Kidney epithelial cell (primary cell): ENCODE measurements around the gene JARID2. TPM values are rescaled to one million over a fixed set of nuclear protein-coding genes. Genes with fewer than 3 reads are reported as not detected.

Source experiments
- DNase-seq: peaks from one replicate; pipeline ENCODE4 v3.0.0-alpha.2; 2010; ENCODE audit warnings: low read depth
- H3K27me3 ChIP-seq: 2 replicates; pipeline ENCODE4 v1.6.0; 2011; ENCODE audit warnings: low read length; ENCODE audit not compliant: control insufficient read depth, insufficient read depth
- H3K36me3 ChIP-seq: 2 replicates; pipeline ENCODE4 v1.5.1; 2011; ENCODE audit warnings: low read length; ENCODE audit not compliant: control insufficient read depth, insufficient read depth
- H3K4me3 ChIP-seq: 2 replicates; pipeline ENCODE4 v1.5.1; 2011; ENCODE audit warnings: low read depth, mild to moderate bottlenecking, control low read depth, low read length
- total RNA-seq: library from RNA; depleted of rRNA; stranded (reverse); fragments of >200 nt; gene quantifications from 2 replicates; pipeline ENCODE4 v1.2.3, GENCODE V29; 2015
- TF ChIP-seq, protein P1 (sequence below): IDR thresholded peaks from 2 replicates; pipeline ENCODE4 v1.5.1; 2011; ENCODE audit warnings: mild to moderate bottlenecking, moderate library complexity, low read length, control low read depth, inconsistent platforms; ENCODE audit not compliant: insufficient read depth, poor library complexity, severe bottlenecking

Gene JARID2
- total RNA-seq, 1 donor from 2014 or later: 15.2 TPM

DNA sequence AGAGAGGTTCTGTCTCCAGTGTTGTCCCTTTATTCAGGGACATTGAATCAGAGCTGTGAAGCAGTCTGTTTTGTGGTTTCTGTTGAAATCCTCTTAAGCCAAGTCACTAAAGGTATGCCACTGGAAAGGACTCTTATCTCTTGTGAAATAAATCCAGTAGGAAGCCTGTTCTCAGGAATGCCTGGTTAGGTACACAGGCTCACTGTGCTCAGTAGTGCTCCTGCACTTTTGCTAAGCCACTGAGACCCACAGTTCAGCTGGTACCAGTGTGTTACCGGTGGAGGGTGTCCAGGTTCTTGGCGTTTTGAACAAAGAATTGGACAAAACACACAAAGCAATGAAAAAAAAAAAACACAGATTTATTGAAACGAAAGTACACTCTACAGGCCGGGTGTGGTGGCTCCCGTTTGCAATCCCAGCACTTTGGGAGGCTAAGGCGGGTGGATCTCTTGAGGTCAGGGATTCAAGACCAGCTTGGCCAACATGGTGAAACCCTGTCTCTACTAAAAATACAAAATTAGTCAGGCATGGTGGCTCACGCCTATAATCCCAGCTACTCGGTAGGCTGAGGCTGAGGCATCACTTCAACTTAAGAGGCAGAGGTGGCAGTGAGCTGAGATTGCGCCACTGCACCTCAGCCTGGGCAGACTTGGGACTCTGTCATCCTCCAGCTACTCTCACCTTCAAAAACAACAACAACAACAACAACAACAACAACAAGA is 186.1 kb downstream of the JARID2 start:
- Histone ChIP-seq H3K4me3 (no peak overlapping the region), H3K27me3 (no peaks in the 10 kb centered on the region), H3K36me3 (no peaks in the 10 kb centered on the region)
- no peak for DNase-seq
- TF ChIP-seq, protein P1, sequence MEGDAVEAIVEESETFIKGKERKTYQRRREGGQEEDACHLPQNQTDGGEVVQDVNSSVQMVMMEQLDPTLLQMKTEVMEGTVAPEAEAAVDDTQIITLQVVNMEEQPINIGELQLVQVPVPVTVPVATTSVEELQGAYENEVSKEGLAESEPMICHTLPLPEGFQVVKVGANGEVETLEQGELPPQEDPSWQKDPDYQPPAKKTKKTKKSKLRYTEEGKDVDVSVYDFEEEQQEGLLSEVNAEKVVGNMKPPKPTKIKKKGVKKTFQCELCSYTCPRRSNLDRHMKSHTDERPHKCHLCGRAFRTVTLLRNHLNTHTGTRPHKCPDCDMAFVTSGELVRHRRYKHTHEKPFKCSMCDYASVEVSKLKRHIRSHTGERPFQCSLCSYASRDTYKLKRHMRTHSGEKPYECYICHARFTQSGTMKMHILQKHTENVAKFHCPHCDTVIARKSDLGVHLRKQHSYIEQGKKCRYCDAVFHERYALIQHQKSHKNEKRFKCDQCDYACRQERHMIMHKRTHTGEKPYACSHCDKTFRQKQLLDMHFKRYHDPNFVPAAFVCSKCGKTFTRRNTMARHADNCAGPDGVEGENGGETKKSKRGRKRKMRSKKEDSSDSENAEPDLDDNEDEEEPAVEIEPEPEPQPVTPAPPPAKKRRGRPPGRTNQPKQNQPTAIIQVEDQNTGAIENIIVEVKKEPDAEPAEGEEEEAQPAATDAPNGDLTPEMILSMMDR: no peak

DNA sequence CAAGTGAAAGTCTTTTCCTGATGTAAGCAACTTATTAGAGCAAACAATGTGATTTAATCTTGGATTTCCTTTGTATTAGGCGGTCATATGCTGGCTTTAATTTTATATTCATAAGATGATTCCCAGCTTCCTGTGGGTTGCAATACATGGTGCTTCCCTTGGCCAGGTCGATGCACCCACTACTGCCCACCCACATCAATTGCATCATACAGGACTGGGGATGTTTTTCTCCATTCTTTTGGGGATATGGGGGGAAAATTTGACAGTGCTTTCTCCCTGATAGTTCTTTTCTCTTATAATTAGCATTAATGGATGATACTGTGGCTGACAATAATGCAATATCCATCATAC is 187.6 kb downstream of the JARID2 start:
- Histone ChIP-seq H3K4me3 (no peak overlapping the region), H3K36me3 (no peaks in the 10 kb centered on the region), H3K27me3 (no peaks in the 10 kb centered on the region)
- no peak for DNase-seq
- TF ChIP-seq, protein P1: no peak

DNA sequence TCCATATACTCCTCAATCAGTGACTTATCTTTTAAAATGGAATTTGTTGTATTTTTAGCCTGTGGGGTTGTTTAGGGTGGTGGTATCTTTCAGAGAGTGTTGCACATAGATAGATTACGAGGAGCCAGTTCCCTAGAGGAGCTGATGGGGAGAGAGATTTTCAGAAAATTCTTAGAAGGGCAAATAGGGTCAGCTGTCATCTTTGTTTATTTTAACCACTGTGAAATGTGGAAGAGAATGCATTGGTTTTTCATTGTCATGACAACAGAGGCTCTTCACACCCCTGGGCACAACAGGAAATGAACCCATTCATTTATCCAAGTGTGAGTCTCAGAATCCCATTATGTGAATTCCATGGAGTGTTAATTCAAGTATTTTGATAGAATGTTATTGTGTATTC is 188.4 kb downstream of the JARID2 start:
- no peak for DNase-seq
- no peaks in the 10 kb centered on the region for H3K36me3 ChIP-seq
- TF ChIP-seq, protein P1: no peak

DNA sequence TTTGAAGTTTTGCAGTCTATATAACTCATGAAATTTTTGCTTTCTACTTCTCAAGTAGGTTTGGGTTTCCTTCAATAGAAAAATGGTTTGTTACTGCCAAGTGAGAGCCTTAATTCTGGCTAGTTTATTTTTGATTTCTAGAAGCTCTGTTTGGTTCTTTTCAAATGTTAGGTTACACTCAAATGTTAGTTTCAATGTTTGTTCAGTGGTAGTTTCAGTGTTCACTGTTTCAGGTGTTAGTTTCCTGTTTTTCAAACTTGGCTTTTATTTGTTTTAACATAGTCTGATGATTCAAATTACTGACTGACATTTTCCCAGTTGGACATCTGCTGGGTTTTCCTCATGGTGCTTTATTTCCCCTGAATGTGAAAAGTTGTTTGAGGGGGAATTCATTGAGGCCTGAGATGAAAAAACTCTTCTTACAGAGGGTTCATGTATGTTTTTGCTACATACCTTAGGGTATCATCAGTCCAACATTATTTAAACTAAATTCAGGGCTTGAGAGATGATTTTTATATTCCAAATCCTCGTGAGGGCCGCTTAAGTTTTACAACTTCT is 189.0 kb downstream of the JARID2 start:
- DNase-seq: no peak
- Histone ChIP-seq H3K27me3 (no peaks in the 10 kb centered on the region), H3K36me3 (no peaks in the 10 kb centered on the region), H3K4me3 (no peak overlapping the region)
- TF ChIP-seq, protein P1: no peak

More for the DNA sequence above, 188.4 kb downstream of the JARID2 start:
- Histone ChIP-seq H3K27me3 (no peaks in the 10 kb centered on the region), H3K4me3 (no peak overlapping the region)

DNA sequence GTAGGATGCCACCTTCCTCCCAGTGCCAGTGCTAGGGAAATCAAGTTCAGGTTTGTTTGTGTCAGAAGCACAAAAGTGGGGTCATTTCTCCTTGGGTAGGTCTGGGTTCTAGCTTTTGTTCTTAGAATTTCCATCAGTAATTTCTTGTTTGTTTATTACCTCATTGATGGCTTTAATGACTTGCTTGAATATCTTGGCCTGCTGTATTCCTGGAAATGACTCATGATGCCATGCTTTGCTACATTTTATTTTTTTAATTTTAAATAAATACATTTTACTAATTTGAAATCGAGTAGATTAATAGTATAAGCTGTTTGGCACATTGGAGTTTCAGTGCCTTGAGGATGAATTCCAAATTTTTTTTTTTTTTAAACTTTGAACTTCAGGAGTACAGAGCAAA is 189.6 kb downstream of the JARID2 start:
- H3K36me3 ChIP-seq: no peaks in the 10 kb centered on the region
- TF ChIP-seq, protein P1: no peak
- H3K27me3 ChIP-seq: no peaks in the 10 kb centered on the region
- no peak overlapping the region for H3K4me3 ChIP-seq
- DNase-seq: no peak

DNA sequence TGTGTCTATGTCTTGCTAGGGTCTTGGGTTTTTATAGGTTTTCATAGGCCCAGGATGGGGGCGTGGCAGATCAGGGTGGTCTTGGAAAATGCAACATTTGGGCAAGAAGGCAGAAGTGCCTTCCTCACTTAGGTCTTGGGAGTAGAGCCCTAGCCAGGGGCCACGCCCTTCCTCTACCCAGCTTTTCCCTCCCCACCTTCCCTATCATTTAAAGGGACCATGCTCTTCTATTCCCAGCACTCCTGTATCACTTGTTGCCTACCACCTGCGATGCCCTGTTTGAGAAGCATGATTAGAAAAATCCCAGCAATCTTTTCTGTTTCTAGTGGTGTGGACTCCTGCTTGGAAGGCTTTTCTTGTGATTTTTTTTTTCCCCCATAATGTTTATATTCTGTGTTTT is 190.6 kb downstream of the JARID2 start:
- Histone ChIP-seq H3K27me3 (no peaks in the 10 kb centered on the region), H3K4me3 (no peak overlapping the region), H3K36me3 (no peaks in the 10 kb centered on the region)
- no peak for DNase-seq
- TF ChIP-seq, protein P1: no peak
